ENCODE results near the gene SGCD.

Gene SGCD

GRCh38 chr5:156667616-156668015, 340.7 kb downstream of the SGCD start:
- Histone ChIP-seq H3K27ac (replicated peaks) (no peak overlapping the region), H3K27me3 (ENCODE audit: insufficient read depth, poor library complexity, severe bottlenecking) (peaks cover 4% of the 10 kb centered on the region), H3K4me3 (replicated peaks; ENCODE audit: insufficient read depth, low read length) (no peak overlapping the region)
- no peak for DNase-seq (ENCODE audit: low read depth in 1 of 2, low spot score in 1 of 2)
- TF ChIP-seq REST (IDR thresholded peaks at IDR 0.05; ENCODE audit: insufficient replicate concordance, low read depth) (no peak), POLR2AphosphoS5 (IDR thresholded peaks at IDR 0.05; ENCODE audit: low read depth) (no peak), CTCF (IDR thresholded peaks at IDR 0.05; ENCODE audit: insufficient read depth, low read length) (no peak), GABPA (IDR thresholded peaks at IDR 0.05; ENCODE audit: low read depth) (no peak)

GRCh38 chr5:156669416-156669815, 342.5 kb downstream of the SGCD start:
- TF ChIP-seq REST (IDR thresholded peaks at IDR 0.05; ENCODE audit: insufficient replicate concordance, low read depth) (no peak), POLR2AphosphoS5 (IDR thresholded peaks at IDR 0.05; ENCODE audit: low read depth) (no peak)

GRCh38 chr5:156670615-156671014, 343.7 kb downstream of the SGCD start:
- H3K4me3 ChIP-seq (replicated peaks; ENCODE audit: insufficient read depth, low read length): no peak overlapping the region
- H3K27me3 ChIP-seq (ENCODE audit: insufficient read depth, poor library complexity, severe bottlenecking): peaks cover 4% of the 10 kb centered on the region
- TF ChIP-seq POLR2AphosphoS5 (IDR thresholded peaks at IDR 0.05; ENCODE audit: low read depth): no peak
- no peak for TF ChIP-seq GABPA (IDR thresholded peaks at IDR 0.05; ENCODE audit: low read depth)
- no peak for TF ChIP-seq REST (IDR thresholded peaks at IDR 0.05; ENCODE audit: insufficient replicate concordance, low read depth)
- TF ChIP-seq CTCF (IDR thresholded peaks at IDR 0.05; ENCODE audit: insufficient read depth, low read length): no peak
- no peak for TF ChIP-seq SPI1 (IDR thresholded peaks at IDR 0.05; ENCODE audit: borderline replicate concordance, low read depth)
- H3K27ac ChIP-seq (replicated peaks): no peak overlapping the region
- no peak for DNase-seq (ENCODE audit: low read depth in 1 of 2, low spot score in 1 of 2)

More at GRCh38 chr5:156669416-156669815, 342.5 kb downstream of the SGCD start:
- H3K27ac ChIP-seq (replicated peaks): no peak overlapping the region
- no peak for DNase-seq (ENCODE audit: low read depth in 1 of 2, low spot score in 1 of 2)
- no peak overlapping the region for H3K4me3 ChIP-seq (replicated peaks; ENCODE audit: insufficient read depth, low read length)
- peaks cover 4% of the 10 kb centered on the region for H3K27me3 ChIP-seq (ENCODE audit: insufficient read depth, poor library complexity, severe bottlenecking)

GRCh38 chr5:156675395-156675794, 348.4 kb downstream of the SGCD start:
- DNase-seq (ENCODE audit: low read depth in 1 of 2, low spot score in 1 of 2): no peak
- no peaks in the 10 kb centered on the region for H3K27me3 ChIP-seq (ENCODE audit: insufficient read depth, poor library complexity, severe bottlenecking)

More at GRCh38 chr5:156675395-156675794, 348.4 kb downstream of the SGCD start:
- H3K27ac ChIP-seq (replicated peaks): no peak overlapping the region
- TF ChIP-seq REST (IDR thresholded peaks at IDR 0.05; ENCODE audit: insufficient replicate concordance, low read depth): no peak
- no peak for TF ChIP-seq POLR2AphosphoS5 (IDR thresholded peaks at IDR 0.05; ENCODE audit: low read depth)
- no peak for TF ChIP-seq SPI1 (IDR thresholded peaks at IDR 0.05; ENCODE audit: borderline replicate concordance, low read depth)
- TF ChIP-seq GABPA (IDR thresholded peaks at IDR 0.05; ENCODE audit: low read depth): no peak
- no peak for TF ChIP-seq CTCF (IDR thresholded peaks at IDR 0.05; ENCODE audit: insufficient read depth, low read length)
- H3K4me3 ChIP-seq (replicated peaks; ENCODE audit: insufficient read depth, low read length): no peak overlapping the region
